ENCODE data around the gene THRSP. TPM values are rescaled to one million over a fixed set of nuclear protein-coding genes. Genes with fewer than 3 reads are reported as not detected.
"Not testable (repeated sequence)": the region's sequence is repeated elsewhere in the genome, so short reads cannot be mapped to it uniquely, and the experiment has no call there.

Gene THRSP, protein sequence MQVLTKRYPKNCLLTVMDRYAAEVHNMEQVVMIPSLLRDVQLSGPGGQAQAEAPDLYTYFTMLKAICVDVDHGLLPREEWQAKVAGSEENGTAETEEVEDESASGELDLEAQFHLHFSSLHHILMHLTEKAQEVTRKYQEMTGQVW
- total RNA-seq: not detected in 2 replicates

DNA sequence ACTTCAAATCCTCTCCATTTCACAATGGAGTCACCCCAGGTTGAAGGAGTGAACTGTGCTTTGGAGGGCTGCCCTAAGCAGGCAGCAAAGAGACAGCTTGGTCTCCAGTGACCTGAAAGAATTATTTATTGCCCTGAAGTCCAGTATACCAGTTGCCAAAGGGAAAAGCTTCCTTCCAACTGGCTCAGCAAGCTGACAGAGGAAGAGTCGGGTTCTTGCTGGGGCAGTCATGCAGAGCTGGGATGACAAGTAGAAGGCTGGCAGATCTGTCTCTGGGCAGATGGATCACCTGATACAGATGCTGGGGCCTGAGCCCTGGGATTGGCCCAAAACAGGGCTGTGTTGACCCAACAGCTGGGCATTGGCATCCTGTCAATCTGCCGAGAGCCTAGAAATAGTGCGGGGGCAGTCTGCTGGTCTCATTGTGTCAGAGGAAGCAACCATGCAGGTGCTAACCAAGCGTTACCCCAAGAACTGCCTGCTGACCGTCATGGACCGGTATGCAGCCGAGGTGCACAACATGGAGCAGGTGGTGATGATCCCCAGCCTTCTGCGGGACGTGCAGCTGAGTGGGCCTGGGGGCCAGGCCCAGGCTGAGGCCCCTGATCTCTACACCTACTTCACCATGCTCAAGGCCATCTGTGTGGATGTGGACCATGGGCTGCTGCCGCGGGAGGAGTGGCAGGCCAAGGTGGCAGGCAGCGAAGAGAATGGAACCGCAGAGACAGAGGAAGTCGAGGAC lies at the start of gene THRSP:
Gene THRSP, plus strand, starts transcription at position 422 of the 742 bp plus-strand sequence. Its CDS starts 21 bp downstream, at position 443.
- no peak within 1 kb of the TSS for H3K4me3 ChIP-seq (ENCODE audit: low read depth, low read length)
- DNase-seq (ENCODE audit: low read depth): no peak
- TF ChIP-seq, protein P1, sequence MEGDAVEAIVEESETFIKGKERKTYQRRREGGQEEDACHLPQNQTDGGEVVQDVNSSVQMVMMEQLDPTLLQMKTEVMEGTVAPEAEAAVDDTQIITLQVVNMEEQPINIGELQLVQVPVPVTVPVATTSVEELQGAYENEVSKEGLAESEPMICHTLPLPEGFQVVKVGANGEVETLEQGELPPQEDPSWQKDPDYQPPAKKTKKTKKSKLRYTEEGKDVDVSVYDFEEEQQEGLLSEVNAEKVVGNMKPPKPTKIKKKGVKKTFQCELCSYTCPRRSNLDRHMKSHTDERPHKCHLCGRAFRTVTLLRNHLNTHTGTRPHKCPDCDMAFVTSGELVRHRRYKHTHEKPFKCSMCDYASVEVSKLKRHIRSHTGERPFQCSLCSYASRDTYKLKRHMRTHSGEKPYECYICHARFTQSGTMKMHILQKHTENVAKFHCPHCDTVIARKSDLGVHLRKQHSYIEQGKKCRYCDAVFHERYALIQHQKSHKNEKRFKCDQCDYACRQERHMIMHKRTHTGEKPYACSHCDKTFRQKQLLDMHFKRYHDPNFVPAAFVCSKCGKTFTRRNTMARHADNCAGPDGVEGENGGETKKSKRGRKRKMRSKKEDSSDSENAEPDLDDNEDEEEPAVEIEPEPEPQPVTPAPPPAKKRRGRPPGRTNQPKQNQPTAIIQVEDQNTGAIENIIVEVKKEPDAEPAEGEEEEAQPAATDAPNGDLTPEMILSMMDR (IDR thresholded peaks at IDR 0.05; ENCODE audit: insufficient read depth, low read depth, low read length): no peak

DNA sequence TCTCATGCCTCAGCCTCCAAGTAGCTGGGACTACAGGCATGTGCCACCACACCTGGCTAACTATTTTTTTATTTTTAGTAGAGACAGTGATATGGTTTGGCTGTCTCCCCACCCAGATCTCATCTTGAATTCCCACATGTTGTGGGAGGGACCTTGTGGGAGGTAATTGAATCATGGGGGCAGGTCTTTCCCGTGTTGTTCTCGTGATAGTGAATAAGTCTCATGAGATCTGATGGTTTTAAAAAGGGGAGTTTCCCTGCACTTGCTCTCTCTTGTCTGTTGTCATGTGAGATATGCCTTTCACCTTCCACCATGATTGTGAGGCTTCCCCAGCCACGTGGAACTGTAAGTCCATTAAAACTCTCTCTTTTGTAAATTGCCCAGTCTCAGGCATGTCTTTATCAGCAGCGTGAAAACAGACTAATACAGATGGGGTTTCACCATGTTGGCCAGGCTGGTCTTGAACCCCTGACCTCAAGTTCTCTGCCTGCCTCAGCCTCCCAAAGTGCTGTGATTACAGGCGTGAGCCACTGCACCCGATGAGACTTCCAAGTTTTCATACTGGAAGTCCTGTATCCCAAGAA lies 48.6 kb upstream of the THRSP start:
- not testable (repeated sequence) for H3K4me3 ChIP-seq (ENCODE audit: low read depth, low read length); DNase-seq (ENCODE audit: low read depth)

DNA sequence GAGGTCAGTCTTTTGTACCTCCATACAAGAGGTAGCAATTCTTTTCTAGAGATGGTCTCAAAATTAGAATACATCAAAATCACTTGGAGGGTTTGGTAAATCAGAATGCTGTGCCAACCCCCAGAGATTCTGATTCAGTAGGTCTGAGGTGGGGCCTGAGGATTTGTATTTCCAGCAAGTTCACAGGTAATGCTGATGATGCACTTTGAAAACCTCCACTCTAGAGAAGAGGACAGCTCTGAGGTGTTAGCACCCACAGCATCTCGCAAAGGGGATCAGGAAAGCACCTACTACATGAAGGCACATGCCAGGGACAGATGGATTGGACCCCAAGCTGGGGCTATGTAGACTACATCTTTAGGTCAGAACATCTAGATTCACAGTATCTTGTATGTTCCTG lies 47.8 kb upstream of the THRSP start:
- no peak for DNase-seq (ENCODE audit: low read depth)
- TF ChIP-seq, protein P1 (IDR thresholded peaks at IDR 0.05; ENCODE audit: insufficient read depth, low read depth, low read length): no peak
- H3K4me3 ChIP-seq (ENCODE audit: low read depth, low read length): no peak overlapping the region

DNA sequence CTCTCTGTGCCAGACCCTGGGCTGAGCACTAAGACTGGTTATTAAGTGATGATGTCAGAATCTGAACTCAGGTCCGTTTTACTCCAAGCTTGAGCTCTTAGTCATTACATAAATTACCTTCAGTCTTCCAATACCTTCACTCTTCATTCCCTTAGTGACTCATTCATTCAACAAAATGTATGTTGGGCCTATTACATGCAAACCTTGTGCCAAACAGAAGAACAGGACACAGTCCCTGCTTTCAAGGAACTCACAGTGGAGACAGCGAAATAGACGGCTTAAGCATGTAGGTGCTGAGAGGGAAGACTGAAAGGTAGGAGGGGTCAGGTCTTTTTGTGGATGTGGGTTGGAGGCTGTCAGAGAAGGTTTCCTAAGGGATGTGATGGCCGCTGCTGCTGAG lies 43.9 kb upstream of the THRSP start:
- TF ChIP-seq, protein P1 (IDR thresholded peaks at IDR 0.05; ENCODE audit: insufficient read depth, low read depth, low read length): no peak
- no peak for DNase-seq (ENCODE audit: low read depth)

DNA sequence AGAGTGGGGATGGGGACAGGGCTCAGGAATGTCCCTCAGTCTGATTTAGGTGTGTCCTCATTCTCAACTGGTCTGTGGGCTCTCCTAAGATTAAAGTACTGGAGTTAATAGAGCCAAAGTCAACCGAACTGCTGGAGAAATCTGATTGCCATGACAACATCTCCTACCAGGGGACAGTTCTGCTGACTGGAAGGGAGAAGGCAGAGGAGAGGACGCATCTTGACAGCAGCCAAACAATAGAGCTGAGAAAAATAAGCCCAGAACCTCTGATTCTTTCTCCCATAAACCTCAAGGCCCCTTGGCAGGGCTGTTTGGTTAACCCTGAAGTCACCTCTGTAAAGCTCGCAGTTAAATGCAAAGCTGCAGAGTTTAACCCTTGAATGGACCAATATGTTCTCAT lies 43.4 kb upstream of the THRSP start:
- DNase-seq (ENCODE audit: low read depth): no peak
- TF ChIP-seq, protein P1 (IDR thresholded peaks at IDR 0.05; ENCODE audit: insufficient read depth, low read depth, low read length): no peak
- no peak overlapping the region for H3K4me3 ChIP-seq (ENCODE audit: low read depth, low read length)

More for the DNA sequence above, 43.9 kb upstream of the THRSP start:
- no peak overlapping the region for H3K4me3 ChIP-seq (ENCODE audit: low read depth, low read length)

DNA sequence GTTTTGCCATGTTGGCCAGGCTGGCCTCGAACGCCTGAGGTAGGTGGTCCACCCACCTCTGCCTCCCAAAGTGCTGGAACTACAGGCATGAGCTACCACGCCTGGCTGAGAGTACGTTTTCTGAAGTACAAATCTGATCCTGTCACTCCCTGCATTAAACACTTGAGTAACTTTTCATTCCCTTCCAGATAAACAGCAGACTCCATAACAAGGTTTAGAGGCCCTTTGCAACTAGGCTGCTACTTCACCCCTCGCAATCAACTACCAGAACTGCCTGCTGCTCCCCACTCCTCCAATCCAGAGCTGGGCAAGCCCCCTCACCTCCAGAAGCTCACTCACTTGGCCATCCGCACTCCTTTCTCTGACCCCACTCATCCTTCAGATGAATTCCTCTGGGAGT lies 42.0 kb upstream of the THRSP start:
- TF ChIP-seq, protein P1 (IDR thresholded peaks at IDR 0.05; ENCODE audit: insufficient read depth, low read depth, low read length): no peak
- no peak for DNase-seq (ENCODE audit: low read depth)
- no peak overlapping the region for H3K4me3 ChIP-seq (ENCODE audit: low read depth, low read length)
